ENCODE data around the gene FXYD7. TPM values are rescaled to one million over a fixed set of nuclear protein-coding genes. Genes with fewer than 3 reads are reported as not detected.
"Not testable (repeated sequence)": the region's sequence is repeated elsewhere in the genome, so short reads cannot be mapped to it uniquely, and the experiment has no call there.

Gene FXYD7
- total RNA-seq, 1 donor from 2014 or later = 1.6 TPM

GRCh38 chr19:35194012-35194984, 51.2 kb downstream of the FXYD7 start:
- intact Hi-C loops (cut with micrococcal nuclease) = loop anchor here (5.0 kb wide), 1 partner anchor 73 kb away; the partner anchor contains the start of gene USF2

DNA sequence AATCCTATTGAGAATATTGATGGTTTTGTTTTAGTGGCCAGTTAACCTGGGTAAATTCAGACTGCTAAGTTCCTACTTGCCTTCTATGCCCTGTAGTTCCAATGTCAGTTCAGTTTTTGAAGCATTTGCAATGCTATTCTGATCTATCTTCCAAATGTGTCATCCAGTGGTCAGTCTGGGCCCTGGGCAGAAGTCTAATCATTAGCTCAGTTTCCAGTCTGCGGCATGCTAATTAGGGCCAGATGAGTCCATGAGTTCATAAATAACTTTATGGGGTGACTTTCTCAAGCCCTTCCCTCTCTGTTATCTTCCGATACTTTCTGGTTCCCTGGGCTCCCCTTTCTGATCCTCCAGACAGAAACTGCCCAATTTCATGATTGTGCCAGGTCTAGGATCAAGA, 52.8 kb downstream of the FXYD7 start:
- intact Hi-C loops (cut with micrococcal nuclease) = no loop called here

DNA sequence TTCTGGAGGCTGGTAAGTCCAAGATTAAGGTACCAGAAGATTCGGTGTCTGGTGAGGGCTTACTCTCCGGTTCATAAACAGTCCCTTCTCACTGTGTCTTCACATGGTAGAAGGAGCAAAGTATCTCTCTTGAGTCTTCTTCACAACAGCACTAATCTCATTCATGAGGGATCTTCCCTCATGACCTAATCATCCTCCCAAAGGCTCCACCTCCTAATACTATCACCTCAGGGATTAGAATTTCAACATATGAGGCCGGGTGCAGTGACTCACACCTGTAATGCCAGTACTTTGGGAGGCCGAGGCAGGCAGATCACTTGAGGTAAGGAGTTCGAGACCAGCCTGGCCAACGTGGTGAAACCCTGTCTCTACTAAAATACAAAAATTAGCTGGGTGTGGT, 53.8 kb downstream of the FXYD7 start:
- intact Hi-C loops (cut with micrococcal nuclease) = not testable (repeated sequence)

DNA sequence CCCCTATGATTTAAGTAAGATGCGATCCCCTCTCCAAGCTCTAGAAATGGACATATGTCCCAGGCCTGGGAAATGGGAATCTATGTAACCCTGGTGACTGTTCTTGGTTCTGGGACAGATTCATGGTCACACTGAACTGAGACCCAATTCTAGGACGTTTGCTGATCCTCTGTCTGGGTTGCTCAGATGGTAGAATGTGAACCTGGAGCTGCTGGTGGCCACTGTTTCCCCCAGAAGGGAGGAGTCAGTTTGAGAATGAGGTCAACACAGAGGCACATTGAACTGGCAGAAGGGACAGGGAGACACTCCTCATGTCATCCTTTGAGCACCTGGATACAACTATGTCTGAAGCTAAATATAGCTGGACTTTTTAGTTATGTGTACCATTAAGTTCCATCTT, 56.4 kb downstream of the FXYD7 start:
- intact Hi-C loops (cut with micrococcal nuclease) = no loop called here

DNA sequence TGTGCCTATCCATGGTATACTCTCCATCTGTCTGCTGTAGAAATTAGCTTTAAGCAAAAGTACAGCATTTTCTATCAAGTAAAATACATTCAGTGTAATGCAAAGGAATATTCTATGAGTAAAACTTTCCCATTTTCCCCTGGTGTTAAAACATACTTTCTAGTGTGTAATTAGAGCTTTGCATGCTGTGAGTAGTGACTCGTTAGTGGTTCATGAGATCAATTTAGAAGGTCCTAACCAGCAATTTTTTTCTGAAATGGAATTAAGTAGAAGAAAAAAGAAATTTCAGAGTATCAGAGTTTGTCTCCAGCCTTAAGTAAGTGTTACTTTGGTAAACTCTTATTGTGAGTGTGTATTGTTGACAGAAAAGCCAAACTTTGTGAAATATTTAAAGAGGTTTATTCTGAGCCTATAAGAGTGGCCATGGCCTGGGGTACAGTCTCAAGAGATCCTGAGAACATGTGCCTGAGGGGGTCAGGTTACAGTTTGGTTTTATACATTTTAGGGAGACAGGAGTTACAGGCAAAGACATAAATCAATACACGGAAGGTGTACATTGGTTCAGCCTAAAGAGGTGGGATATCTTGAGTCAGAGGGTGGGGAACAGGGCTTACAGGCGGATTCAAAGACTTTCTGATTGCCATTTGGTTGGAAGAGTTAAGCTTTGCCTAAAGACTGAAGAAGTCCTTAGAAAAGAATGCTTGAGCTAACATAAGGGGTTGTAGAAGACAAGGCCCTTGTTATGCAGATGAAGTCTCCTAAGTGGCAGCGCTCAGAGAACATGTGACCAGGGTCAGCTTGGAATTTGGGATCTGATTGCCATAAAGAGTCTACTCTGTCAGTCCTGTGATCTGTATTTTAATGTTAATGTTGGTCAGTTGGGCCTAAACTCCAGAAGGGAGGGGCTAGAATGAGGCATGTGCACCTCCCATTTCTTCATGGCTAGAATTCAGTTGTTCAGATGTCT, 60.0 kb downstream of the FXYD7 start:
- intact Hi-C loops (cut with micrococcal nuclease) = no loop called here

Other genes starting within 250 kb of the FXYD7 start
- gene ZNF30, start 216.4 kb upstream of the FXYD7 start, total RNA-seq = 3.2 and 3.5 TPM in 2 replicates
- gene ZNF792, start 179.0 kb upstream of the FXYD7 start, total RNA-seq = 12.4 and 14.0 TPM in 2 replicates
- 76.6 and 78.3 TPM in 2 replicates for gene GRAMD1A, start 142.9 kb upstream of the FXYD7 start, total RNA-seq
- 0.24 and 0.69 TPM in 2 replicates for gene SCN1B, start 112.8 kb upstream of the FXYD7 start, total RNA-seq
- gene HPN, start 101.5 kb upstream of the FXYD7 start, total RNA-seq = not detected in 2 replicates
- gene FXYD3, start 27.4 kb upstream of the FXYD7 start, total RNA-seq = not detected in 2 replicates
- 0.12 and 0.27 TPM in 2 replicates for gene LGI4, start 8.2 kb upstream of the FXYD7 start, total RNA-seq
- gene FXYD1, start 4.4 kb upstream of the FXYD7 start, total RNA-seq = not detected in 2 replicates
- 350 and 365 TPM in 2 replicates for gene FXYD5, start 11.5 kb downstream of the FXYD7 start, total RNA-seq
- gene FAM187B, start 85.5 kb downstream of the FXYD7 start, total RNA-seq = not detected in 2 replicates
- 4.5 and 5.6 TPM in 2 replicates for gene LSR, start 105.7 kb downstream of the FXYD7 start, total RNA-seq
- gene USF2, start 125.7 kb downstream of the FXYD7 start, total RNA-seq = 138 and 161 TPM in 2 replicates
- gene HAMP, start 139.3 kb downstream of the FXYD7 start, total RNA-seq = 0.51 and 0.54 TPM in 2 replicates
- gene MAG, start 148.9 kb downstream of the FXYD7 start, total RNA-seq = 0.32 TPM in 1 of 2 replicates, not detected in the other
- 2.4 and 3.2 TPM in 2 replicates for gene CD22, start 185.9 kb downstream of the FXYD7 start, total RNA-seq
- 0.07 and 0.17 TPM in 2 replicates for gene FFAR1, start 204.6 kb downstream of the FXYD7 start, total RNA-seq
- 0.17 and 0.25 TPM in 2 replicates for gene FFAR3, start 215.2 kb downstream of the FXYD7 start, total RNA-seq
- gene GPR42, start 227.8 kb downstream of the FXYD7 start, total RNA-seq = 0.17 and 0.27 TPM in 2 replicates